DMS53 treated with DMSO at 0.1 percent for 48 hours (cell line): Measurements from ENCODE around the gene STKLD1.
"Not testable (repeated sequence)": the region's sequence is repeated elsewhere in the genome, so short reads cannot be mapped to it uniquely, and the experiment has no call there.

ENCODE experiments used
- DNase-seq: peaks from one replicate; lab custom pipeline; 2025; ENCODE audit not compliant: unreplicated experiment; lab: John Stamatoyannopoulos, UW

Gene STKLD1

DNA sequence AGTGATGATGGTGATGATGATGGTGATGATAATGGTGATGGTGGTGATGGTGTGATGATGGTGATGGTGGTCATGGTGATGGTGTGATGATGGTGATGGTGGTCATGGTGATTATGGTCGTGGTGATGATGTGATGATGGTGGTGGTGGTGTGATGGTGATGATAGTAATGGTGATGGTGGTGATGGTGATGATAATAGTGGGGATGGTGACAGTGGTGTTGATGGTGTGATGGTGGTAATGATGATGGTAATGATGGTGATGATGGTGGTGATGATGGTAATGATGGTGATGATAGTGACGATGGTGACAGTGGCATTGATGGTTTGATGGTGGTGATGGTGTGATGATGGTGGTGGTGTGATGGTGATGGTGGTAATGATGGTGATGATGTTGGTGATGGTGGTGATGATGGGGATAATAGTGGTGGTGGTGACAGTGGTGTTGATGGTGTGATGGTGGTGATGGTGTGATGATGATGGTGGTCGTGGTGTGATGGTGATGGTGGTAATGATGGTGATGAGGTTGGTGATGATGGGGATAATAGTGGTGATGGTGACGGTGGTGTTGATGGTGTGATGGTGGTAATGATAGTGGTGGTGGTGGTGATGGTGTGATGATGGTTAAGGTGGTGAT is 6.5 kb downstream of the STKLD1 start:
- DNase-seq = no peak

DNA sequence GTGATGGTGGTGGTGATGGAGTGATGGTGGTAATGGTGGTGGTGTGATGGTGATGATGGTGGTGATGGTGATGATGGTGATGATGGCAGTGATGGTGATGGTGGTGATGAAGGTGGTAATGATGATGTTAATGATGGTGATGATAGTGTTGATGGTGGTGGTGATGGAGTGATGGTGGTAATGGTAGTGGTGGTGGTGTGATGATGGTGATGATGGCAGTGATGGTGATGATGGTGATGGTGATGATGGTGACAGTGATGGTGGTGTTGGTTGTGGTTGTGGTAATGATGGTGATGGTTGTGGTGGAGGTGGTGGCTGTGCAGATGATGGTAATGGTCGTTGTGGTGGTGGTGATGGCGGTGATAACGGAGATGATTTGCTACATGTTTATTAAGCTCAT is 7.3 kb downstream of the STKLD1 start:
- DNase-seq = no peak

DNA sequence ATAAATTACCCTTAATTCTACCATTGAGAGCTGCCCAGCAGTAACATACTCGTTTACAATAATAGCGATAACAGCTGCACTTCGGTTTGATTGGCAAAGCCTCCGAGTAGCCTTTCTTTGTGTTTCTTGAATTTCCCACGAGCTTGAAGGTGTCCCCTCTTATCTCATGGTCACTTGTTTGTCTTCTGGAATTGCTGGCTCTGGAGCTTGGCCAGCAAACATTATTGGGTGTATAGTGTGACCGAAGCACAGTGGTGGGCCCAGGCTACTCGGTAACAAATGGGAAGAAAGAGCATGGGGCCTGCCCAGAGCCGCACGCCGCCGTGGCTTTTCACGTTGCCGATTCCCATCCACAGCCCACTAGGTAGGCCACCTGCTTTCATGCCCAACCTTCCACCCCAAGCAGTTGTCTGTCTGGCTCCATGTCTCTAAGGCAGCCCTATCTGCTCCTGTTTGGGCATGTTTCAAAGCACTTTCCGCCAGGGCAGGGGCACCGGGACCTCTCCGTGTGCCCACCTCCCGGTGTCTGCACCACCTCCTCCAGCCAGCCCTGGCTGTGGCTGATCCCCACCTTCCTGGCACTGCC is 8.7 kb downstream of the STKLD1 start:
- no peak for DNase-seq

DNA sequence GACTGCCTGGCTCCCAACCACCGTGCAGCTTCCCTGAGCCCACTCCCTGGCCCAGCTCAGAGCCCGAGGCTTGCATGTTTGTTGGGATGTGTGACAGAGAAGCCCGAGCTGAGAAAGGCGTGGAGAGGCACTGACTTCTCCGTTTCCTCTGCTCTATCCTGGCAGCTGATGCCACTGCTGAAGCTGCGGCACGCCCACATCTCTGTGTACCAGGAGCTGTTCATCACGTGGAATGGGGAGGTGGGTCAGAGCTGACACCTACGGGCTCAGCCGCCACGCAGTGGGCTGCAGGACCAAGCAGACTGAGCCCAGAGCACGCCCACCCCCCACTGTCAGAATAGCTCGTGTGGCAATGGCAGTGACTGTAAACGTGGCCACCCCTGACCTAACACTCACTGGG is 9.3 kb downstream of the STKLD1 start:
- DNase-seq = no peak

DNA sequence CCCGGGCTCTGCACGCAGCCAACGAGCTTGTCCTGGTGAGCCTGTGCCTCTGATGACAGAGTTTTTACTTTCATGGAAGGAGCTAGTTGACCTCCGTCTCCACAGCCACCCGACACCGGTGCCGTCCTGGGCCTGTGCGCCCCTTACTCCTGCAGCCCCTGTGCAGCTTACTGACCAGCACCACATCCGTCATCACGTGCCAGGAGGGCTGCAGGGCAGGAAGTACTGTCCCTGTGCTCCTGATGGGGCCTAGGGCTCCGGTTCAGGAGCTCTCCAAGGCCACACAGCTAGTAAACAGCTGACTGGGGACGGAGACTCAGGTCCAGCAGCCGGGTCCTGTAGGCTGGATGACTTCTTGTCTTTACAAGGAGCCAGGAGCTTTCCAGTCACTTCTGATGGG is 10.2 kb downstream of the STKLD1 start:
- no peak for DNase-seq

DNA sequence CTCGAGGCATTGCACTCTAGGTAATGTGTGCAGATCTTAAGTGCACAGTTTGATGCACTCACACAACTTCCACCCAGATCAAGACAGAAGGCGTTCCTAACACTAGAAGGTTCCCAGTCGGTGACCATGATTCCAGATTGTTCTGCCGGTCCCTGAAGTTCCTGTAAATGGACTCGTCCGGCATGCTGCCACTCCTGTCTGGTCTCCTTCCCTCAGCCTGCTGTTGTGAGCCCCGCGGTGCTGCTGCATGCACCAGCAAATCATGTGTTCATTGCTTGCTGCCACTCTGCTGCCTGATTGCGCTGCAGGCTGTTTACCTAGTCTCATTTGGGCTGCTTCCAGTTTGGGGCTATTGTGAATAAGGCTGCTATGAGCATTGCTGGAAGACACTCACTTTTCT is 11.5 kb downstream of the STKLD1 start:
- no peak for DNase-seq

DNA sequence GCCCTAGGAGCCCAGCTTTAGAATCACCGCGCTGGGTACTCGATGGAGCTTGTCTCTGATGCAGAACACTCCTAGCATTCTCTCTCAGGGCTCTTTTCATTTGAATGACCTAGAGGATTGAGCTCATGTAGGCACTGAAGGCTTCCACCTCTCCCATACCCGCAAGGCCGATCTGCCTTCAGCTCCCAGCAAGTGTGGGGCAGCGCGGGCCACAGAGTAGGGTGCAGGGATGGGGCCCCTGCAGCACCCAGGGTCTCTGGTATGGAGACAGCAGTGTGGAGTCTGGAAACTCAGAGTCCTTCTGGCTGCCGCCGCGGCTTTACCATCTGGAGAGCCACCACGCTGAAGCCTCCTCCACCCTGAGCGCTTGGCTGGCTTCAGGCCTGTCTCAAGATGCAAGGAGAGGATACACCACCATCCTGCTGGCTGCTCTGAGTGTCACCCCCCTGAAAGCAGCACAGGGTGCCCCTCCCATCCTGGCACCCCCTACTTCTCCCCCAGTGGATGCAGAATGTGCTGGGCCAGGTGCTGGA is 12.9 kb downstream of the STKLD1 start:
- no peak for DNase-seq

DNA sequence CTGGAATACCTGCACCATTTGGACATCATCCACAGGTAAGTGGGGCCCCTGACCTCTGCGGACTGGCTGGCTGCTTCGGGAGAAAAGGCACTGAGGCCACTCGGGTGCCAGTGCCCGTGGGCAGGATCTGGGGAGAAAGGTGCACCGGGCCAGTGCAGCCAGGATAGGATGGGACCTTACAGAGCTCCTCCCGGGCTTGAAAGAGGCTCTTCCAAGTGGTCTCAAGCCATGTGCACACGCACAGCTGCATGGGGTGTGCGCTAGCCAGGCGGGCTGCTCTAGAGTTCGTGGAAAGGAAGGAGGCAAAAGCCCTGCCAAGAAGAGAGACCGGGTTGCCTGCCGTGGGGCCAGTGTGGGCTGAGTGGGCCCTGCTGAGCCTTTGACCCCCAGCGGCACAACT is 13.4 kb downstream of the STKLD1 start:
- DNase-seq = no peak

DNA sequence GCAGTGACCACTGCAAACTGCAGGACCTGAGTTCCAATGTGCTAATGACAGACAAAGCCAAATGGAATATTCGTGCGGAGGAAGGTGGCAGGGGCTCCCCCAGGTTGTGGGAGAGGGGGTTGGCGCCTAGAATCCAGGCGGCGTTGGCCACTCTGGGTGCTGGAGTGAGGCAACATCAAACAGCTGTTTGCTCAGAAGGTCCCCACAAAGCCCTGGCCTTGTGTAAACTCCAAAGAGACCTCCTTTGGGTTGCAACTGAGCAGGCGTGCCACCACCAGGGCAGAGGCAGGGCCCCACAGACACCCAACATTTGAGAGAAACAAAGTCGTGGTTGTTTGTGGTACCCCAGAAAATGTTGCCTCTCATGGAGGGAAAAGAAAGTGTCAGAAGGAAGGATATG is 14.5 kb downstream of the STKLD1 start:
- DNase-seq = no peak

DNA sequence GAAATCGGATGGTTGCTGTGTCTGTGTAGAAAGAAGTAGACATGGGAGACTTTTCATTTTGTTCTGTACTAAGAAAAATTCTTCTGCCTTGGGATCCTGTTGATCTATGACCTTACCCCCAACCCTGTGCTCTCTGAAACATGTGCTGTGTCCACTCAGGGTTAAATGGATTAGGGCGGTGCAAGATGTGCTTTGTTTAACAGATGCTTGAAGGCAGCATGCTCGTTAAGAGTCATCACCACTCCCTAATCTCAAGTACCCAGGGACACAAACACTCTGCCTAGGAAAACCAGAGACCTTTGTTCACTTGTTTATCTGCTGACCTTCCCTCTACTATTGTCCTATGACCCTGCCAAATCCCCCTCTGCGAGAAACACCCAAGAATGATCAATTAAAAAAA is 15.3 kb downstream of the STKLD1 start:
- not testable (repeated sequence) for DNase-seq

DNA sequence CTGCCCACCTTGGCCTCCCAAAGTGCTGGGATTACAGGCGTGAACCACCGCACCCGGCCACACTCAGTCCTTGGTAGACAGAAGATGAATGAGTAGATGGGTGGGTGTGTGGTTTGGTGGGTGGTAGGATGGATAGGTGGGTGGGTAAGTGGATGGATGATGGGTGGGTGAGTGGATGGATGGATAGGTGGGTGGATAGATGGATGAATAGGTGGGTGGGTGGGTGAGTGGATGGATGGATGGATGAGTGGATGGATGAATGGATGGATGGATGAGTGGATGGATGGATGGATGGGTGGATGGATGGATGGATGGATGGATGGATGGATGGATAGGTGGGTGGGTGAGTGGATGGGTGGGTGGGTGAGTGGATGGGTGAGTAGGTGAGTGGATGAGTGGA is 16.1 kb downstream of the STKLD1 start:
- DNase-seq = not testable (repeated sequence)

DNA sequence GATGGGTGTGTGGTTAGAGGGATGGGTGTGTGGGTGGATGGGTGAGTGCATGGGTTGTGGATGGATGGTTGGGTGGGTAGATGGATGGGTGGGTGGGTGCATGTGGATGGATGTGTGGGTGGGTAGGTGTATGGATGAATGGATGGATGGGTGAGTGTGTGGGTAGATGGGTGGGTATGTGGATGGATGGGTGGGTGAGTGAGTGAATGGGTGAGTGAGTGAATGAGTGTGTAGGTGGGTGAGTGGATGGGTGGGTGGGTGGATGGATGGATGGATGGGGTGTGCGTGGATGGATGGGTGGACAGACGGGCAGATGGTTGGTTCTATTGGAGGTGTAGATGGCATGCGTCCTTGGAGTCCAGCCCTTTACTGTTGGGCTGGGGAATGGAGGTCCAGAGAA is 17.2 kb downstream of the STKLD1 start:
- DNase-seq = no peak

DNA sequence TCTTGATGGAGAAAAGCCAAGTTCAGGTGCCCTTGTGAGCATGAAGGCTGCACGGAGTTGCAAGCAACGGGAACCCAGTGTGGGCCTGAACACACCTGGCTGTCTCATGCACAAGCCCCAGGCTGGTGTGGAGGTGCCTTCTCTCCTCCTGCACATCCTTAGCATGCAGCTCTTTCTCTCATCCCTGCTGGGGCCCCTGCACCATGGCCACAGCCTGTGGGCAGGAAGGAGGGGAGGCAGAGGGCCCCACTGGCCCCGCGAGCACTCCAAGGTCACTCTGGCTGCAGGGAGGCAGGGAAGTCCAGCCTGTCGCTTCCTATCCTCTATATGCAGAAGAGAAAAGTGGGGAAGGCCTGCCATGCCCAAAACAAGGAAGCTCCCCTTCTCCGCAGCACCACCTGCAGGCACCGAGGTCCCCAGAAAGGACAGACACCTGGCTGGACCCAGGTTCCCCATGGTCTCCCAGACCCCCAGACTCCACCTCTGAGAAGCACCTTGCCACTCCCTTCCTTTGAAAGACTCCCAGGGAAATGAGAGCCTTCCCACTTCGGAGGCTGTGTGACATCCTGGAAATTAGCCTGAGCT is 18.6 kb downstream of the STKLD1 start:
- DNase-seq = no peak

DNA sequence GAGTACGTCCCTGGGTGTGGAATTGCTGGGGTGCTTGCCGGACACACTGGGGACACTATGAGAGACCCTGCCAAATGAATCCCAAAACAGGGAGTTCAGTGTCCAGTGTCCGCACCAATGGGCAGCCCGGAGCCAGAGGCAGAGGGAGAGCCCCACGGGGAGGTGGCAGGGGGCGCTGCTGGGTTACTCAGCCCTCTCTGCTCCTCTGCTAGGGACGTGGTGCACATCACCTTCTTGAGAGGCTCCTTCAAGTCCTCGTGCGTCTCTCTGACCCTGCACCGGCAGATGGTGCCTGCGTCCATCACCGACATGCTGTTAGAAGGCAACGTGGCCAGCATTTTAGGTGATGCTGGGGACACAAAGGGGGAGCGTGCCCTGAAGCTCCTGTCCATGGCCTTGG is 20.8 kb downstream of the STKLD1 start:
- no peak for DNase-seq

DNA sequence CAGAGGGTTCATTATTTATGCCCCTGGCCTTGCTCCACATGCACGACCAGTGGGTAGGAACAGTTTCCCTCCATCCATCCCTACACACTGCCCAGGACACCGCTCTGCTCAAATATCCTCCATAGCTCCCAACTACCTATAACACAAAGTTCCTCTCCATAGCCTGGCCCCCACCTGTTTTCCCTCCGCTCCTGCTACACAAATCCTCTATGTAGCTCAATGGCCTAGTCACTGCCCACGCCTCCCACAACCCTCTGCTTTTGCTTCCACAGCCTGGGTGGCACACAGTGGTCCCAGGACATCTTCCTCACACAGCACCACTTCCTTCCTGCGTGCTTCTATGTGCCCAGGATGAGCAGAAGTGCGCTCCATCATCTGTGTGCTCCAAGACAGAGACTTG is 21.2 kb downstream of the STKLD1 start:
- DNase-seq = no peak

DNA sequence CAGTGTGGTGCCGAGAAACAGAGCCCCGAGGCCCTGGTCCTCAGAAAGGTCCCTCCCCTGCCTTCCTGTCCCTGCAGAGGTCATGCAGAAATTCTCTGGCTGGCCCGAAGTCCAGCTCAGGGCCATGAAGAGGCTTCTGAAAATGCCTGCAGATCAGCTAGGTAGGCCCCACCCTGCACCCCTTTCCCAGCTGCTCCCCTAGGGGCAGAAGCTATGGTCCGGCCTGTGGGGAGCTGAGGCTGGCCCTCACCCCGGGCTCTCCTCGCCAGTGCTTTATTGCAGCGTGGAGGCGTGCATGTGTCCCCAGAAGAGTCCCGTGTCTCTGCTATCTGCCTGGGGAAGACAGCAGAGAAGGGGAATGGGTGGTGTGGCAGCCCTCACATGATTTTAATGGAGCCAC is 21.7 kb downstream of the STKLD1 start:
- no peak for DNase-seq

DNA sequence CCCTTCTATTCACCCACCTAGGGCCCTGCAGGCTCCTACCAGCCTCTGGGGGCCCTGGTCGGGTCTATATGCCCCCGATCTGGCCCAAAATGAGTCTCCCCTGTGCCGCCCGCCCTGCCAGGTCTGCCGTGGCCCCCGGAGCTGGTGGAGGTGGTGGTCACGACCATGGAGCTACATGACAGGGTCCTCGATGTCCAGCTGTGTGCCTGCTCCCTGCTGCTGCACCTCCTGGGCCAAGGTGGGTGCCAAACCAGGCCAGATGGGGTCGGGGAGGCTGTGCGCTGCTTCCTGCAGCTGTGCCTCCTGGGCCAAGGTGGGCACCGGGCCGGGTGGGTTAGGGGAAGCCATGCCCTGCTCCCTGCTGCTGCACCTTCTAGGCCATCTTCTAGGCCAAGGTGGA is 24.1 kb downstream of the STKLD1 start:
- DNase-seq = no peak

DNA sequence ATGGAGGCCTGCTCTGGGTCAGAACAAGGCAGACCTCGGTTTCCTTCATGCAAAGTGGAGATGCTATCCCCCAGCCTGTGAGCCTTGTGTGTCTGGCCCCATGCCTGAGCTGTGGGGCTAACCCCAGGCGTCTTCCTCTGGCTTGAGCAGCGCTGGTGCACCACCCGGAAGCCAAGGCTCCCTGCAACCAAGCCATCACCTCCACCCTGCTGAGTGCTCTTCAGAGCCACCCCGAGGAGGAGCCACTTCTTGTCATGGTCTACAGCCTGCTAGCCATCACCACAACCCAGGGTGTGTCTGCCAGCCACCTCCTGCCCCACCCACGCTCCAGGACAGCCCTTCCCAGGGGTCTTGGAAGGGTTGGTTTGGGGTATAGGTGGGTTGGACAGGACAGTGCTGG is 25.4 kb downstream of the STKLD1 start:
- no peak for DNase-seq

DNA sequence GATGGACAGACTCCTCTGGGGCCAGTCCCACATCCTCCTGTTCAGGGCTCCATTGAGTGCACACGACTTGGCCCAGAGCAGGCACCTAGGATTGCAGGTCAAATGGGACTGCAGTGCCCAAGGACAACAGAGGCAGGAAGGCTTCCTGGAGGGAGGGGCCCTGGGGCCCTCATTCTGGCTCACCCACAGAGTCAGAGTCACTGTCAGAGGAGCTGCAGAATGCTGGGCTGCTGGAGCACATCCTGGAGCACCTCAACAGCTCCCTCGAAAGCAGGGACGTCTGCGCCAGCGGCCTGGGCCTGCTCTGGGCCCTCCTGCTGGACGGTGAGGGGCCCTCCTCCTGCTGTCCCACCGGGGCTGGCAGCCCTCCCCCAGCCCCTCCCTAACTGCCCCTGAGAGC is 26.5 kb downstream of the STKLD1 start:
- DNase-seq = no peak

DNA sequence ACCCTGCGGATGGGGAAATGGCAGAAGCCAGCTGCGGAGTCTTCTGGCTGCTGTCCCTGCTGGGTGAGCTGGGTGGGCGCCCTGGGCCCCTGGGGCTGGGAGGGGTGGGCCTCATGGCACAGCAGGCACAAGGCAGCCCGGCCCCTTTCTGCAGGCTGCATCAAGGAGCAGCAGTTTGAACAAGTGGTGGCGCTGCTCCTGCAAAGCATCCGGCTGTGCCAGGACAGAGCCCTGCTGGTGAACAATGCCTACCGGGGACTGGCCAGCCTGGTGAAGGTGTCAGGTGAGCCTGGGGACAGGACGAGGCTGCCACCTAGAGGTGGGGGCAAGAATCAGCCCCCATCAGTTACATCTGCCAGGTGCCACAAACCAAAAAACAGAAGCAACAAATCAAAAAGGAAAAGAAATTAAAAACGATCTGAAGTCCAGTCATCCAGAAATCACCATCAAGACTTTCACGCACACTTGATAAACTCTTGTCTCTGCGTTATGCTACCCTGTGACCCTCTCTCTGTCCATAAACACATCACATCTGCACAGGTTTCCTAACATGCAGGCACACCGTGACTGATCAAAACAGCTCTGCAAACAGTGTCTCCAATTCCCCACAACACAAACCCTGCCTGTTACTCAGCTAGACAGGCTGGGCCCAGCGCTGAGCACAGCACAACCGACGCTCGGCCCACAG is 27.7 kb downstream of the STKLD1 start:
- DNase-seq = peak; percentile 87

DNA sequence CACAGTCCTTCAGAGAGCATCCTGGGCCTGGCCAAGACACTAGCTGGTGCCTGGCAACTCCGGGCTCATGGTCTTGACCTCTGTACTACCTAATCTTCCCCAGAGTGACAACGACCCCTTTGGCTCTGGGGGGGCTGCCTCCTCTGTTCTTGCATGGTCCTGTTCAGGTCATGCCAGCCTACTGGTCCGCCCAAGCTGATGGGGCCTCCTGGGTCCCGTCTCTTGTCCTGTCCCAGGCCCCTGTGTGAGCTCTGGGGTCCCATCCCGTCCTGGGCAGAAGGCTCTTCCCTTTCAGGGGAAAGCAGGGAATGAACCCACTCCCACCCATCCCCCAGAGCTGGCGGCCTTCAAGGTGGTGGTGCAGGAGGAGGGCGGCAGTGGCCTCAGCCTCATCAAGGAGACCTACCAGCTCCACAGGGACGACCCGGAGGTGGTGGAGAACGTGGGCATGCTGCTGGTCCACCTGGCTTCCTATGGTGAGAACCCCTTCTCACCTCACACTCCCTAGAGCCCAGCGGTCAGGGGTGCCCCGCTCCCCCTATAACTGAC is 28.4 kb downstream of the STKLD1 start:
- no peak for DNase-seq
